ENCODE data around the gene GPANK1.

- TF ChIP-seq CTCF (conservative IDR thresholded peaks at IDR 0.05 in 1 of 2, IDR thresholded peaks at IDR 0.05 in 1 of 2; ENCODE audit: low read depth in 1 of 2, low read length in 2 of 2) (no peak), EZH2 (IDR thresholded peaks at IDR 0.05; ENCODE audit: low read length, missing control alignments) (no peak)
Observed at GRCh38 chr6:31621991-31622390, 42.8 kb downstream of the GPANK1 start.
